Measurements from ENCODE around the gene SPEN.
A peak's percentile ranks its signal among the peaks of the same experiment; 100 is the strongest.

Gene SPEN

DNA sequence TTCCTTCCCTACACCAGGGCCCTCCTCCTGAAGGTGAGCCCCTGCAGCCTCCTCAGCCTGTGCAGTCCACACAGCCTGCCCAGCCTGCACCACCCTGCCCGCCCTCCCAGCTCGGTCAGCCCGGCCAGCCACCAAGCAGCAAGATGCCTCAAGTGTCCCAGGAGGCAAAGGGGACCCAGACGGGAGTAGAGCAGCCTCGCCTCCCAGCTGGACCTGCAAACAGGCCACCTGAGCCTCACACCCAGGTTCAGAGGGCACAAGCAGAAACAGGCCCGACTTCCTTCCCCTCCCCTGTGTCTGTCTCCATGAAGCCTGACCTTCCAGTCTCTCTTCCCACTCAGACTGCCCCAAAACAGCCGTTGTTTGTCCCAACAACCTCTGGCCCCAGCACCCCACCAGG, 89.6 kb downstream of the SPEN start:
- no peak for DNase-seq

DNA sequence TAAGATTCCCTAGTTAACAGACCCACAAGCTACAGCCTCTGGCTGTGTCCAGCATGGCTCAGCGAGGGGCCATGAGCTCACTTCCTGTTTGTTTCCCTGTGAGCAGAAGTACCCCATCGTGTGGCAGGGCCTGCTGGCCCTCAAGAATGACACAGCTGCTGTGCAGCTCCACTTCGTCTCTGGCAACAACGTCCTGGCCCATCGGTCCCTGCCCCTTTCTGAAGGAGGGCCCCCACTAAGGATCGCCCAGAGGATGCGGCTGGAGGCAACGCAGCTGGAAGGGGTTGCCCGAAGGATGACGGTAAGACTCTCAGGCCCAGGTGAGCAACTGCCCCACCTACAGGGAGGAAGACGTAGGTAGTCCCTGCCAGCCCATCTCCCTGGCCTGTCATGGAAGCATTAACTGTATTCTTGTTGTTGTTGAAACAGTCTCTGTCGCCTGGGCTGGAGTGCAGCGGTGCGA, 90.2 kb downstream of the SPEN start:
- DNase-seq, result peak; percentile 60 to 80 (median 70)

- no peak for DNase-seq
These were observed 91.2 kb downstream of the SPEN start for GRCh38 chr1:15938628-15939161.

- DNase-seq, result peak in 3 of 4 experiments; percentile 40 to 56 (median 42)
These were observed 91.9 kb downstream of the SPEN start for GRCh38 chr1:15939181-15940109.

GRCh38 chr1:15940110-15941043, 92.9 kb downstream of the SPEN start:
- DNase-seq, result no peak

GRCh38 chr1:15941044-15941840, 93.7 kb downstream of the SPEN start:
- no peak for DNase-seq

GRCh38 chr1:15941899-15942660, 94.6 kb downstream of the SPEN start:
- no peak for DNase-seq

- peak in 1 of 4 experiments; percentile 19 for DNase-seq
These were observed 95.3 kb downstream of the SPEN start for GRCh38 chr1:15942661-15943327.

- DNase-seq, result no peak
These were observed 96.0 kb downstream of the SPEN start for GRCh38 chr1:15943328-15943991.

- DNase-seq, result no peak
These were observed 96.4 kb downstream of the SPEN start for GRCh38 chr1:15943992-15944307.

- DNase-seq, result no peak
These were observed 97.0 kb downstream of the SPEN start for GRCh38 chr1:15944308-15945010.

- DNase-seq, result no peak
These were observed 97.7 kb downstream of the SPEN start for GRCh38 chr1:15945011-15945831.

GRCh38 chr1:15945832-15946448, 98.4 kb downstream of the SPEN start:
- no peak for DNase-seq

- no peak for DNase-seq
These were observed 99.3 kb downstream of the SPEN start for GRCh38 chr1:15946571-15947381.

GRCh38 chr1:15947382-15948090, 100.0 kb downstream of the SPEN start:
- no peak for DNase-seq

- DNase-seq, result no peak
These were observed 100.6 kb downstream of the SPEN start for GRCh38 chr1:15948091-15948591.
